Esophagus muscularis mucosa (tissue), 4 donors: Measurements from ENCODE around the gene TEDDM1. TPM values are rescaled to one million over a fixed set of nuclear protein-coding genes. Genes with fewer than 3 reads are reported as not detected.
A peak's percentile ranks its signal among the peaks of the same experiment; 100 is the strongest.

Source experiments
- DNase-seq: peaks from one replicate; pipeline ENCODE4 v3.0.0-alpha.2; 2017; ENCODE audit errors: extremely low spot score
- H3K27ac ChIP-seq, 4 donors: fragments of 200-600 bp; sonication (generic); replicated peaks in 1 of 4; 1 replicate in 3 of 4; 2 replicates in 1 of 4; pipeline ENCODE4 v1.5.1; 2016 to 2019; ENCODE audit warnings: mild to moderate bottlenecking in 1 of 4
- H3K27me3 ChIP-seq, 4 donors: fragments of 200-600 bp; sonication (generic); one replicate each; pipeline versions ENCODE4 v1.5.1 to v1.6.0; 2016 to 2019
- H3K36me3 ChIP-seq, 4 donors: fragments of 200-600 bp; sonication (generic); one replicate each; pipeline ENCODE4 v1.5.1; 2016 to 2019
- H3K4me1 ChIP-seq, 4 donors: fragments of 200-600 bp; sonication (generic); one replicate each; pipeline ENCODE4 v1.5.1; 2016 to 2019
- H3K4me3 ChIP-seq, 4 donors: fragments of 200-600 bp; sonication (generic); 1 replicate in 2 of 4; 2 replicates in 2 of 4; pipeline ENCODE4 v1.5.1; 2016 to 2019; ENCODE audit warnings: mild to moderate bottlenecking in 4 of 4, moderate library complexity in 1 of 4
- H3K9me3 ChIP-seq, 4 donors: fragments of 200-600 bp; sonication (generic); 1 replicate in 3 of 4; 2 replicates in 1 of 4; pipeline ENCODE4 v1.5.1; 2016 to 2019
- EP300 ChIP-seq: sonication (generic); formaldehyde crosslinking; IDR thresholded peaks from one replicate; pipeline ENCODE4 v1.6.1; 2017; ENCODE audit warnings: antibody characterized with exemption
- POLR2A ChIP-seq: fragments of 450-650 bp; IDR thresholded peaks from one replicate; pipeline ENCODE4 v1.6.1; 2017; ENCODE audit warnings: antibody characterized with exemption, moderate library complexity, mild to moderate bottlenecking, low read depth
- POLR2AphosphoS5 ChIP-seq, 2 donors: sonication (generic); formaldehyde crosslinking; IDR thresholded peaks; one replicate each; pipeline ENCODE4 v1.6.1; 2017; ENCODE audit warnings: antibody characterized with exemption in 2 of 2
- WGBS: methylation state at CpG from one replicate; pipeline ENCODE4 v1.1.5; 2018; 5-methylcytosine and 5-hydroxymethylcytosine counted together
- intact Hi-C: fragments of 100-400 bp; cut with DNase I; formaldehyde crosslinking; loops from one replicate; pipeline ENCODE4 v1.15.1; 2023
- total RNA-seq, 4 donors: library from RNA; depleted of rRNA; stranded (reverse); fragments of >200 nt; gene quantifications; one replicate each; pipeline versions ENCODE4 v1.1.0 to v1.2.1, GENCODE V29; 2016
- TF ChIP-seq, protein P1 (sequence below), 3 experiments: fragments of 200-600 bp in 2 of 3; fragments of 450-650 bp in 1 of 3; sonication (generic) in 2 of 3; IDR thresholded peaks; one replicate each; pipeline ENCODE4 v1.5.1; 2017 to 2019; ENCODE audit warnings: antibody characterized with exemption in 3 of 3, mild to moderate bottlenecking in 2 of 3, moderate library complexity in 1 of 3

TEDDM1 gene
- total RNA-seq, 4 donors from 2014 or later: not detected

DNA sequence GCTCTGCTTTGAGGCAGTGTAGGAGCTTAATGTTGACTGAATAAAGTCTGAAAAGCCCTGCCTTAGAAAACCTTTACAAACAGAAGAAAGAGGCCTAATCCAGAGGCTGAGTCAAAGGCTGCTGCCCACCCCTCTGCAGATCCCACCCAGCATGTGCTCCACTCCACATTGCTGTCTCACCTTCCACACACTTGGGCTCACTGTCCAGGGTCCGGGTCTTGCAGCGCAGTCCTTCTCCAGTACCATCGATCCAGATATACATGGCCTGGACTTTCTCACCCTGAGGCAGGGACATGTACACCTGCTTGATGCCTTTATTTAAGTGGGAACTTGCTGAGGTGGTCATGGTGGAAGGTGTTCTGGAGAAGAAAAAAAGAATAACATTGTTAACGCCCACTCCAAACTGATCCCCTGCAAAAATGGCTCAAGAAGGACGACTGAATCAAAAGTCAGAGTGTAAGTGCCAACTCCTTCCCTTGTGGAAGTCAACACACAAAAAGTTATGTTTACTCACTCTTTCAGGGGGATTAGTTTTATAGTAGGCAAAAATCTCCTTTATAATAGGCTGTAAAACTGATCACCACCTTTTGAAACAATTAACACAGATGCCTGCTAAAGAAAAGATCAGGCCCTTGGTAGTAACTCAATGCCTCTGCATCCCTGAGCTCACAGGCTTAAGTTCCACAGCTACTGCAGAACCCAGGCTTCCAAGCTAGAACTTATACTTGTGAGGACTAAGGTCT is 11.9 kb downstream of the TEDDM1 start:
- Histone ChIP-seq H3K9me3 (no peaks in the 10 kb centered on the region), H3K27me3 (peaks cover 0 to 4% (median 0%) of the 10 kb centered on the region in 4 donors), H3K4me3 (peak overlapping the region; percentile 83 to 96 (median 96)), H3K27ac (peak overlapping the region; percentile 97 to 99 (median 98)), H3K4me1 (peaks cover 51 to 68% (median 64%) of the 10 kb centered on the region in 4 donors), H3K36me3 (peaks cover 57 to 70% (median 64%) of the 10 kb centered on the region in 4 donors)
- intact Hi-C loops: no loop called here
- DNase-seq: no peak
- TF ChIP-seq POLR2AphosphoS5 (IDR thresholded peaks at IDR 0.05) (peak; percentile 12 to 64), EP300 (no peak), POLR2A (peak; percentile 2)
- 82% methylated on average over 5 of the region's 5 CpGs for WGBS

DNA sequence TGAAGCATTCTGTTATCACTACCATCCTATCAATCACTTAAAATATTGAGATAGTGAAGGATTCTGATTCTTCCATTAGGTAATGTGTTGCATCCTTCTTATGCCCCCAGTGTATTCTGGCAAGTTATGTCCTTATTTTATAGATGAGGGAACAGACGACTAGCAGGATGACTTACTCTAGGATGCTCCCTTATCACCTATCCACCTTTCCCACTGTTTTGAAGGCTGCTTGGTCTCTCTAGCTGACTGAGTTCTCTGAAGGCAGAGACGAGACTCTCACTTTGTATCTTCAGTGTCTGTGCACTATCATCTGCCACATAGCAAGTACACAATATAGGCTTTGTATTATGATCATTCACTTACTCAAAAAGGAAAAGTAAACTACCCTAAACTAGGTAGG is 12.9 kb downstream of the TEDDM1 start:
- H3K4me1 ChIP-seq: peaks cover 46 to 62% (median 55%) of the 10 kb centered on the region in 4 donors
- H3K4me3 ChIP-seq: peak overlapping the region; percentile 83 to 96 (median 96)
- WGBS: 77% methylated on average over 2 of the region's 2 CpGs

DNA sequence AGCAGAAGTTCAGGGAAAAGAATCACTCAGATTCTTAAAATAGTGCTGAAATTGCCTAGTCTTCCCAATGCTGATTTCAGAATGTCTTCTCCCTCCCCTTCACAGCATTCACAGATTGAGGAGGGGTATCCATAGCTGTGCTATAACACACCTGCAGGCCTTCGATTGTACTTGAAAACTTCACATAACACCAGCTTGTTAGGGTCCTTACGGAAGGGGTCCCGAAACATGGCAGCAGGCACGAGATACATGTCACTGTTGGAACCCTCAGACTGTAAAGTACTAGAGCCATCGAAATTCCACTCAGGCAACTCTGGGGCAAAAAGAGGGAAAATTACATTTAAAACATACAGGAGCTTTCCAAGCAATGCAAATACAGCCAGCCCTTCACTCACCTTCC is 13.5 kb downstream of the TEDDM1 start:
- H3K4me3 ChIP-seq: peak overlapping the region; percentile 83 to 96 (median 96)
- H3K9me3 ChIP-seq: no peaks in the 10 kb centered on the region
- H3K27me3 ChIP-seq: peaks cover 0 to 4% (median 0%) of the 10 kb centered on the region in 4 donors
- H3K27ac ChIP-seq: peak overlapping the region; percentile 60 to 99 (median 98)
- WGBS: 96% methylated on average over 5 of the region's 5 CpGs
- intact Hi-C loops: no loop called here
- H3K36me3 ChIP-seq: peaks cover 67 to 85% (median 79%) of the 10 kb centered on the region in 4 donors
- no peak for DNase-seq
- TF ChIP-seq EP300: no peak
- TF ChIP-seq POLR2AphosphoS5 (IDR thresholded peaks at IDR 0.05): peak in 1 of 2 donors; percentile 56
- TF ChIP-seq POLR2A: no peak
- TF ChIP-seq, protein P1, sequence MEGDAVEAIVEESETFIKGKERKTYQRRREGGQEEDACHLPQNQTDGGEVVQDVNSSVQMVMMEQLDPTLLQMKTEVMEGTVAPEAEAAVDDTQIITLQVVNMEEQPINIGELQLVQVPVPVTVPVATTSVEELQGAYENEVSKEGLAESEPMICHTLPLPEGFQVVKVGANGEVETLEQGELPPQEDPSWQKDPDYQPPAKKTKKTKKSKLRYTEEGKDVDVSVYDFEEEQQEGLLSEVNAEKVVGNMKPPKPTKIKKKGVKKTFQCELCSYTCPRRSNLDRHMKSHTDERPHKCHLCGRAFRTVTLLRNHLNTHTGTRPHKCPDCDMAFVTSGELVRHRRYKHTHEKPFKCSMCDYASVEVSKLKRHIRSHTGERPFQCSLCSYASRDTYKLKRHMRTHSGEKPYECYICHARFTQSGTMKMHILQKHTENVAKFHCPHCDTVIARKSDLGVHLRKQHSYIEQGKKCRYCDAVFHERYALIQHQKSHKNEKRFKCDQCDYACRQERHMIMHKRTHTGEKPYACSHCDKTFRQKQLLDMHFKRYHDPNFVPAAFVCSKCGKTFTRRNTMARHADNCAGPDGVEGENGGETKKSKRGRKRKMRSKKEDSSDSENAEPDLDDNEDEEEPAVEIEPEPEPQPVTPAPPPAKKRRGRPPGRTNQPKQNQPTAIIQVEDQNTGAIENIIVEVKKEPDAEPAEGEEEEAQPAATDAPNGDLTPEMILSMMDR (IDR thresholded peaks at IDR 0.05): no peak
- peaks cover 44 to 58% (median 54%) of the 10 kb centered on the region in 4 donors for H3K4me1 ChIP-seq

More for the DNA sequence above, 12.9 kb downstream of the TEDDM1 start:
- Histone ChIP-seq H3K36me3 (peaks cover 61 to 80% (median 74%) of the 10 kb centered on the region in 4 donors), H3K27ac (peak overlapping the region; percentile 97 to 99 (median 98)), H3K9me3 (no peaks in the 10 kb centered on the region), H3K27me3 (peaks cover 0 to 4% (median 0%) of the 10 kb centered on the region in 4 donors)
- intact Hi-C loops: no loop called here
- no peak for DNase-seq
- peak in 1 of 2 donors; percentile 59 for TF ChIP-seq POLR2AphosphoS5 (IDR thresholded peaks at IDR 0.05)
- no peak for TF ChIP-seq EP300
- peak; percentile 35 for TF ChIP-seq POLR2A

DNA sequence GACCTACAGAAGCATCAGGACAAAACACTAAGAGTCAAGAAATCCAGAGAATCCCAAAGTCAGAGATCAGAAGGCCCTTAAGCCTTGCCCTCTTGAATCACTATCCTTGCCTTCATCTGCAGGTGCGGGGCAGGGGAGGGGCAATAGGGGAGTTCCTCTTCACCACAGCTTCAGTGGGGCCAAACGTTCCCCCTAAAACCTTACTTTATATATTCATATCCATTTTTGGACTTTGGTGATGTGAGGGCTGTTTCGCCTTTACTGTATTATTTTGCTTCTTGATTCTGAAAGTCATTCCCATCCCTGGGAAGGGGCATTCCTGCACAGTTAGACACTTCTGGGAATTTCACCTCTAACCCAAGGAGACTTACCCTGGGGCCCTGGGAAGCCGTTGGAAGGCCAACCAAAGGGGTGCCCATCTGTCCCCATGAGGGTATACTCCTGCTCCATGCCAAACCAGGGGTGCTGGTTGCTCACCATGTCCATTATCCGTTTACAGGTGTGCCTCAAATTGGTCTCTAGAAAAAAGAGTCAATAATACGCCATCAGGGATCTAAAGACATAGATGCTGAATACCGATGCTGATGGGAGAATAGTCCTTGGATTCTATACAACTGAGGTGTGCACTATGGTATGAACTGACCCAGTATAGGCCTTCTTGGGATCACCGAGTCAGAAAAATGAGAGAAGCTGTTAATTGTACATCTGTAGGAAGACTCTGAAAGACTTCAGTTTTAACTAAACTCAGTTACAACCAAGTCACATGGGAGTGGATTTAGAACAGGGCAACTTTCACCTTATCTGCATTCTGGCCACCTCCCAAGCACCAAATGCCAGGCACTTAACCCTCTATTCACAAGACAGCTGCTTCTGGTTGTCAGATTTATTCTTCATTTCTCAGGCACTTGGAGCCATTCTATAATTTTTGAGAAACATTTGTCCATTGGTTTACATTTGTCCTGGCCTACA is 14.3 kb downstream of the TEDDM1 start:
- DNase-seq: no peak
- peak overlapping the region; percentile 42 to 98 (median 78) for H3K27ac ChIP-seq
- H3K36me3 ChIP-seq: peaks cover 67 to 88% (median 83%) of the 10 kb centered on the region in 4 donors
- TF ChIP-seq POLR2AphosphoS5 (IDR thresholded peaks at IDR 0.05): peak in 1 of 2 donors; percentile 59
- no peak for TF ChIP-seq EP300
- H3K27me3 ChIP-seq: peaks cover 0 to under 1% (median 0%) of the 10 kb centered on the region in 4 donors
- 94% methylated on average over 8 of the region's 8 CpGs for WGBS
- no peaks in the 10 kb centered on the region for H3K9me3 ChIP-seq
- H3K4me3 ChIP-seq: peak overlapping the region; percentile 83 to 96 (median 96)
- H3K4me1 ChIP-seq: peaks cover 44 to 58% (median 54%) of the 10 kb centered on the region in 4 donors
- intact Hi-C loops: no loop called here

DNA sequence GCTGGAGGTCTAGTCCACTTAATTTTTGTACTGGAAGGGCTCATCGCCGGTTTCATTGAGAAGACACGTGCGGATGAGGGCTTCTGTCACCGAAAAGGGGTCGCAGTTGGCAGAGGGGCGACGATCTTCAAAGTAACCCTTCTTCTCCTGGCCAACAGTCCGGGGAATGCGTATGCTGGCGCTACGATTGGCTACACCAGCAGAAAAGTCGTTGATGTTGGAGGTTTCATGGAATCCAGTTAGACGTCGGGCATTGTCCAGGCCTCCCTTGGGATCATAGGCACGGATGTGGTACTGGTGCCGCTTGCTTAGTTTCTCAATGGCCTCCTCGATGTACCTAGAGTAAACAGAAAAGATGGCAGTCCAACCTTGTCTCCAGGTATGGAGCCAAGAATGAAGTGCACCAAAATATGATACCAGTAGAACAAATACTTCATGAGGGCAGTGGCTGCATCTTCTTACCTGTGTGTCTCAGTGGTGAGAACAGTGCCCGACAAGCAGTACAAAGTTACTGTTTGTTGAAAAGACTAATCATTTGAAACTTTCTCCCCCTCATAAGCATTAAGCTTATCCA is 16.0 kb downstream of the TEDDM1 start:
- 94% methylated on average over 19 of the region's 19 CpGs for WGBS
- intact Hi-C loops: loop anchor here (5.0 kb wide), 1 partner anchor 37 kb away; no protein-coding TSS in a partner anchor
- H3K9me3 ChIP-seq: no peaks in the 10 kb centered on the region
- peak overlapping the region in 1 of 4 donors; percentile 15 for H3K4me3 ChIP-seq
- H3K27ac ChIP-seq: peak overlapping the region in 2 of 4 donors; percentile 22 to 97
- H3K27me3 ChIP-seq: no peaks in the 10 kb centered on the region
- H3K4me1 ChIP-seq: peaks cover 44 to 61% (median 55%) of the 10 kb centered on the region in 4 donors
- TF ChIP-seq POLR2A (peak; percentile 19), EP300 (no peak), POLR2AphosphoS5 (IDR thresholded peaks at IDR 0.05) (peak in 1 of 2 donors; percentile 76)
- TF ChIP-seq, protein P1 (IDR thresholded peaks at IDR 0.05): no peak
- DNase-seq: no peak
- peaks cover 60 to 80% (median 72%) of the 10 kb centered on the region in 4 donors for H3K36me3 ChIP-seq
